DMS153 treated with DMSO at 0.1 percent for 48 hours (cell line): Measurements from ENCODE around the gene RFPL1.
A peak's percentile ranks its signal among the peaks of the same experiment; 100 is the strongest.
"Not testable (repeated sequence)": the region's sequence is repeated elsewhere in the genome, so short reads cannot be mapped to it uniquely, and the experiment has no call there.

Experiments used
- DNase-seq: peaks from one replicate; lab custom pipeline; 2025; ENCODE audit not compliant: unreplicated experiment; lab: John Stamatoyannopoulos, UW

The RFPL1 gene

GRCh38 chr22:29438283-29438682 is at the start of gene RFPL1:
Gene RFPL1, plus strand, starts transcription at chr22:29438583.
- not testable (repeated sequence) for DNase-seq

- DNase-seq: no peak
These were observed 49.7 kb upstream of the RFPL1 start for GRCh38 chr22:29388759-29389090.

GRCh38 chr22:29390270-29390669 is 48.1 kb upstream of the RFPL1 start:
- no peak for DNase-seq

- no peak for DNase-seq
These were observed 46.8 kb upstream of the RFPL1 start for GRCh38 chr22:29391546-29391945.

- DNase-seq: no peak
These were observed 45.3 kb upstream of the RFPL1 start for GRCh38 chr22:29393019-29393608.

GRCh38 chr22:29394931-29395581 is 43.3 kb upstream of the RFPL1 start:
- peak; percentile 84 for DNase-seq

GRCh38 chr22:29396126-29396525 is 42.3 kb upstream of the RFPL1 start:
- no peak for DNase-seq

- DNase-seq: no peak
These were observed 40.6 kb upstream of the RFPL1 start for GRCh38 chr22:29397791-29398190.

GRCh38 chr22:29400576-29400975 is 37.8 kb upstream of the RFPL1 start:
- DNase-seq: no peak

GRCh38 chr22:29401538-29401937 is 36.8 kb upstream of the RFPL1 start:
- DNase-seq: not testable (repeated sequence)

GRCh38 chr22:29408940-29409339 is 29.4 kb upstream of the RFPL1 start:
- no peak for DNase-seq

- not testable (repeated sequence) for DNase-seq
These were observed 26.7 kb upstream of the RFPL1 start for GRCh38 chr22:29411569-29412211.

GRCh38 chr22:29412772-29413171 is 25.6 kb upstream of the RFPL1 start:
- not testable (repeated sequence) for DNase-seq

GRCh38 chr22:29414951-29415591 is 23.3 kb upstream of the RFPL1 start:
- not testable (repeated sequence) for DNase-seq

- DNase-seq: not testable (repeated sequence)
These were observed 19.7 kb upstream of the RFPL1 start for GRCh38 chr22:29418704-29419103.

- no peak for DNase-seq
These were observed 11.9 kb upstream of the RFPL1 start for GRCh38 chr22:29426476-29426875.

GRCh38 chr22:29427176-29427760 is 11.1 kb upstream of the RFPL1 start:
- DNase-seq: no peak

- no peak for DNase-seq
These were observed 6.4 kb upstream of the RFPL1 start for GRCh38 chr22:29431986-29432385.

- DNase-seq: no peak
These were observed 4.5 kb upstream of the RFPL1 start for GRCh38 chr22:29433856-29434255.

GRCh38 chr22:29434288-29434687 is 4.1 kb upstream of the RFPL1 start:
- DNase-seq: no peak

- DNase-seq: no peak
These were observed 2.9 kb upstream of the RFPL1 start for GRCh38 chr22:29435236-29436136.
